HCT116 (cell line): ENCODE measurements around the gene PAX9. TPM values are rescaled to one million over a fixed set of nuclear protein-coding genes. Genes with fewer than 3 reads are reported as not detected.

Source experiments
- ATAC-seq: fragments of 200-7000 bp; cut with Tn5 transposase; 2 replicates; pipeline ENCODE4 v1.9.1; 2020; ENCODE audit warnings: mild to moderate bottlenecking, moderate library complexity
- BruUV-seq: library from RNA; stranded (reverse); fragments of 400-500 nt; replicated peaks from 2 replicates; lab custom pipeline; 2021; lab: Mats Ljungman, UMichigan
- CTCF ChIA-PET: fragments of 300-600 bp; sonication (Branson Sonifier 250); formaldehyde crosslinking; loops from one replicate; lab custom pipeline; 2021; ENCODE audit warnings: antibody characterized with exemption; lab: Charles Lee
- POLR2A ChIA-PET: fragments of 300-600, 350-600 bp; sonication (Branson Sonifier 250); formaldehyde crosslinking; loops from one replicate; lab custom pipeline; 2021; ENCODE audit warnings: antibody characterized with exemption; lab: Charles Lee
- RAD21 ChIA-PET, 2 experiments: fragments of 300-600 bp; sonication (Branson Sonifier 250); formaldehyde crosslinking; loops; one replicate each; lab custom pipeline; 2023; ENCODE audit warnings: low total read pairs in 2 of 2; ENCODE audit not compliant: uncharacterized antibody in 2 of 2, unreplicated experiment in 2 of 2, low non-redundant PET in 1 of 2; lab: Charles Lee
- DNase-seq: peaks from one replicate; pipeline ENCODE4 v3.0.0-alpha.2; 2010; ENCODE audit warnings: low read depth, low spot score
- H2AFZ ChIP-seq: fragments of 200-600 bp; shearing (Covaris generic), sonication (generic); 2 replicates; pipeline ENCODE4 v1.6.1; 2017; ENCODE audit warnings: low read depth, mixed run types, mixed read lengths, antibody characterized with exemption, low read length; ENCODE audit not compliant: poor library complexity, severe bottlenecking
- H3K27ac ChIP-seq: 2 replicates; pipeline ENCODE4 v1.5.1; 2012; ENCODE audit warnings: low read depth, low read length
- H3K27me3 ChIP-seq: fragments of 200-600 bp; sonication (generic); 2 replicates; pipeline ENCODE4 v1.6.1; 2016; ENCODE audit warnings: mixed run types, low read length, mixed read lengths; ENCODE audit not compliant: insufficient read depth
- H3K36me3 ChIP-seq, 2 experiments: fragments of 200-500 bp in 1 of 2; fragments of 200-600 bp in 1 of 2; sonication (Bioruptor generic) in 1 of 2; sonication (generic) in 1 of 2; 2 replicates each; pipeline versions ENCODE4 v1.5.1 to v1.6.1; 2014 to 2016; ENCODE audit warnings: low read length in 2 of 2, inconsistent platforms in 1 of 2, mixed read lengths in 1 of 2, mixed run types in 1 of 2; ENCODE audit not compliant: insufficient read depth in 2 of 2, control insufficient read depth in 1 of 2
- H3K4me1 ChIP-seq, 2 experiments: fragments of 200-600 bp in 1 of 2; sonication (generic) in 1 of 2; 2 replicates each; pipeline versions ENCODE4 v1.5.1 to v1.6.1; 2012 to 2017; ENCODE audit warnings: low read length in 2 of 2, inconsistent platforms in 1 of 2, mild to moderate bottlenecking in 1 of 2, mixed read lengths in 1 of 2, mixed run types in 1 of 2, moderate library complexity in 1 of 2; ENCODE audit not compliant: insufficient read depth in 2 of 2, control insufficient read depth in 1 of 2
- H3K4me2 ChIP-seq: fragments of 200-600 bp; sonication (generic); 2 replicates; pipeline ENCODE4 v1.6.1; 2017; ENCODE audit warnings: mixed run types, low read length, mixed read lengths
- H3K4me3 ChIP-seq, 2 experiments: fragments of 200-600 bp in 1 of 2; sonication (generic) in 1 of 2; replicated peaks in 1 of 2; 2 replicates each; pipeline ENCODE4 v1.5.1; 2011 to 2016; ENCODE audit warnings: low read length in 2 of 2, control low read depth in 1 of 2, low read depth in 1 of 2, mild to moderate bottlenecking in 1 of 2, mixed read lengths in 1 of 2, mixed run types in 1 of 2
- H3K79me2 ChIP-seq: fragments of 200-600 bp; sonication (generic); 2 replicates; pipeline ENCODE4 v1.6.1; 2017; ENCODE audit warnings: mild to moderate bottlenecking, mixed run types, low read length, moderate library complexity, mixed read lengths; ENCODE audit not compliant: insufficient read depth
- H3K9ac ChIP-seq: fragments of 200-600 bp; sonication (generic); 2 replicates; pipeline ENCODE4 v1.6.1; 2016; ENCODE audit warnings: low read length, mixed read lengths
- H3K9me2 ChIP-seq: fragments of 200-600 bp; sonication (generic), shearing (Covaris generic); 2 replicates; pipeline ENCODE4 v1.6.1; 2017; ENCODE audit warnings: mixed run types, mild to moderate bottlenecking, moderate library complexity; ENCODE audit not compliant: insufficient read depth
- H3K9me3 ChIP-seq, 2 experiments: fragments of 200-500 bp in 1 of 2; fragments of 200-600 bp in 1 of 2; sonication (Bioruptor generic) in 1 of 2; sonication (generic) in 1 of 2; 2 replicates each; pipeline ENCODE4 v1.6.1; 2014 to 2017; ENCODE audit warnings: low read length in 2 of 2, mixed read lengths in 2 of 2, inconsistent platforms in 1 of 2, low read depth in 1 of 2, mild to moderate bottlenecking in 1 of 2, mixed run types in 1 of 2, moderate library complexity in 1 of 2; ENCODE audit not compliant: control insufficient read depth in 1 of 2, insufficient read depth in 1 of 2
- H4K20me1 ChIP-seq: fragments of 200-600 bp; sonication (generic), shearing (Covaris generic); 2 replicates; pipeline ENCODE4 v1.6.1; 2017; ENCODE audit warnings: mixed run types, mild to moderate bottlenecking, moderate library complexity; ENCODE audit not compliant: insufficient read depth
- ATF3 ChIP-seq: IDR thresholded peaks from 2 replicates; pipeline ENCODE4 v1.6.1; 2012
- CBX3 ChIP-seq: IDR thresholded peaks from 2 replicates; pipeline ENCODE4 v1.6.1; 2012; ENCODE audit warnings: low read depth
- CEBPB ChIP-seq: IDR thresholded peaks from 2 replicates; pipeline ENCODE4 v1.6.1; 2012; ENCODE audit warnings: low read depth
- EGR1 ChIP-seq: IDR thresholded peaks from 2 replicates; pipeline ENCODE4 v1.6.1; 2012; ENCODE audit warnings: low read depth
- ELF1 ChIP-seq: IDR thresholded peaks from 2 replicates; pipeline ENCODE4 v1.6.1; 2012; ENCODE audit warnings: low read depth, borderline replicate concordance
- EZH2 ChIP-seq: fragments of 200-600 bp; sonication (generic); IDR thresholded peaks from 2 replicates; pipeline ENCODE4 v1.6.1; 2017; ENCODE audit warnings: antibody characterized with exemption, mixed run types
- FOSL1 ChIP-seq: IDR thresholded peaks from 2 replicates; pipeline ENCODE4 v1.6.1; 2012; ENCODE audit warnings: low read depth
- JUND ChIP-seq: IDR thresholded peaks from 2 replicates; pipeline ENCODE4 v1.6.1; 2012
- MAX ChIP-seq: IDR thresholded peaks from 2 replicates; pipeline ENCODE4 v1.6.1; 2012
- POLR2A ChIP-seq: IDR thresholded peaks from 2 replicates; pipeline ENCODE4 v1.7.0; 2011; ENCODE audit warnings: borderline replicate concordance; ENCODE audit not compliant: insufficient read depth, insufficient read length; ENCODE audit errors: extremely low read depth
- POLR2AphosphoS5 ChIP-seq: IDR thresholded peaks from 2 replicates; pipeline ENCODE4 v1.6.1; 2011; ENCODE audit warnings: mild to moderate bottlenecking, low read depth, low read length, moderate library complexity
- RAD21 ChIP-seq: IDR thresholded peaks from 2 replicates; pipeline ENCODE4 v1.6.1; 2012; ENCODE audit warnings: low read depth, mild to moderate bottlenecking
- REST ChIP-seq: IDR thresholded peaks from 2 replicates; pipeline ENCODE4 v1.6.1; 2012; ENCODE audit warnings: low read depth
- SIN3A ChIP-seq: IDR thresholded peaks from 2 replicates; pipeline ENCODE4 v1.6.1; 2012; ENCODE audit warnings: low read depth
- SRF ChIP-seq: IDR thresholded peaks from 2 replicates; pipeline ENCODE4 v1.6.1; 2012; ENCODE audit warnings: low read depth
- YY1 ChIP-seq: IDR thresholded peaks from 2 replicates; pipeline ENCODE4 v1.6.1; 2011; ENCODE audit warnings: low read length, low read depth, moderate library complexity, mild to moderate bottlenecking; ENCODE audit not compliant: insufficient replicate concordance; ENCODE audit errors: extremely low read depth
- ZBTB33 ChIP-seq: IDR thresholded peaks from 2 replicates; pipeline ENCODE4 v1.6.1; 2011; ENCODE audit warnings: mild to moderate bottlenecking, low read length, moderate library complexity; ENCODE audit not compliant: insufficient replicate concordance; ENCODE audit errors: extremely low read depth
- ZNF274 ChIP-seq: fragments of 200-500 bp; sonication (Bioruptor generic); IDR thresholded peaks from 2 replicates; pipeline ENCODE4 v1.6.1; 2014; ENCODE audit warnings: mild to moderate bottlenecking, low read depth, low read length, inconsistent platforms
- intact Hi-C: fragments of 100-400 bp; cut with micrococcal nuclease; formaldehyde crosslinking; loops from 2 replicates; pipeline ENCODE4 v1.10.0; 2022
- total RNA-seq: library from RNA; stranded (reverse); gene quantifications from one replicate; pipeline ENCODE4 v1.2.1, GENCODE V29; 2021; ENCODE audit not compliant: unreplicated experiment

The PAX9 gene
- total RNA-seq, 1 experiment from 2014 or later = 5.2 TPM

- TF ChIP-seq ATF3 (no peak), EZH2 (no peak), REST (no peak), MAX (no peak)
- TF ChIP-seq, all 23 proteins: peak for 0
Measured at GRCh38 chr14:36667679-36668078, 6.0 kb downstream of the PAX9 start (continued).

- H3K79me2 ChIP-seq = no peaks in the 10 kb centered on the region
- H3K36me3 ChIP-seq = peaks cover 0 to 2% of the 10 kb centered on the region in 2 experiments; a peak in 1 of 4 replicates
- H3K4me2 ChIP-seq = no peak overlapping the region
- no peak overlapping the region for H2AFZ ChIP-seq
- no peaks in the 10 kb centered on the region for H3K9me2 ChIP-seq
- no peak overlapping the region for H3K9ac ChIP-seq
- POLR2A ChIA-PET = no interaction called here
- RAD21 ChIA-PET = no interaction called here
- no peak overlapping the region for H3K27ac ChIP-seq
- no peaks in the 10 kb centered on the region for H3K4me1 ChIP-seq
- H3K27me3 ChIP-seq = no peaks in the 10 kb centered on the region
- no peak overlapping the region for H3K4me3 ChIP-seq
- no TSS peak for BruUV-seq
- intact Hi-C loops = no loop called here
- DNase-seq = no peak
- TF ChIP-seq REST (no peak), CBX3 (no peak), JUND (no peak), POLR2A (no peak), YY1 (no peak), POLR2AphosphoS5 (no peak), ELF1 (no peak), ZNF274 (no peak), ZBTB33 (no peak), CEBPB (no peak), SRF (no peak), SIN3A (no peak), FOSL1 (no peak), RAD21 (no peak), EGR1 (no peak)
- CTCF ChIA-PET = no interaction called here
- H4K20me1 ChIP-seq = no peaks in the 10 kb centered on the region
- no peaks in the 10 kb centered on the region for H3K9me3 ChIP-seq
- no peak for ATAC-seq
Measured at GRCh38 chr14:36671149-36671548, 9.5 kb downstream of the PAX9 start.
